DOHH2 (cell line): ENCODE data around the gene TMCO4.

Experiments
- EZH2phosphoT487 ChIP-seq: fragments of 200-600 bp; sonication (generic); IDR thresholded peaks from 2 replicates; pipeline ENCODE4 v1.6.1; 2017; ENCODE audit warnings: borderline replicate concordance, mild to moderate bottlenecking, antibody characterized with exemption, low read length, moderate library complexity, mixed read lengths
- TF ChIP-seq, protein P1 (sequence below): fragments of 200-600 bp; sonication (generic); IDR thresholded peaks from one replicate; pipeline ENCODE4 v1.5.1; 2014; ENCODE audit warnings: antibody characterized with exemption, mild to moderate bottlenecking, low read depth, low read length; ENCODE audit not compliant: poor library complexity, severe bottlenecking

- TF ChIP-seq, protein P1, sequence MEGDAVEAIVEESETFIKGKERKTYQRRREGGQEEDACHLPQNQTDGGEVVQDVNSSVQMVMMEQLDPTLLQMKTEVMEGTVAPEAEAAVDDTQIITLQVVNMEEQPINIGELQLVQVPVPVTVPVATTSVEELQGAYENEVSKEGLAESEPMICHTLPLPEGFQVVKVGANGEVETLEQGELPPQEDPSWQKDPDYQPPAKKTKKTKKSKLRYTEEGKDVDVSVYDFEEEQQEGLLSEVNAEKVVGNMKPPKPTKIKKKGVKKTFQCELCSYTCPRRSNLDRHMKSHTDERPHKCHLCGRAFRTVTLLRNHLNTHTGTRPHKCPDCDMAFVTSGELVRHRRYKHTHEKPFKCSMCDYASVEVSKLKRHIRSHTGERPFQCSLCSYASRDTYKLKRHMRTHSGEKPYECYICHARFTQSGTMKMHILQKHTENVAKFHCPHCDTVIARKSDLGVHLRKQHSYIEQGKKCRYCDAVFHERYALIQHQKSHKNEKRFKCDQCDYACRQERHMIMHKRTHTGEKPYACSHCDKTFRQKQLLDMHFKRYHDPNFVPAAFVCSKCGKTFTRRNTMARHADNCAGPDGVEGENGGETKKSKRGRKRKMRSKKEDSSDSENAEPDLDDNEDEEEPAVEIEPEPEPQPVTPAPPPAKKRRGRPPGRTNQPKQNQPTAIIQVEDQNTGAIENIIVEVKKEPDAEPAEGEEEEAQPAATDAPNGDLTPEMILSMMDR, result no peak
- no peak for TF ChIP-seq EZH2phosphoT487
These were observed 123.2 kb downstream of the TMCO4 start for GRCh38 chr1:19676438-19676922.
